ENCODE data around the gene ATP2A2. TPM values are rescaled to one million over a fixed set of nuclear protein-coding genes. Genes with fewer than 3 reads are reported as not detected.
A peak's percentile ranks its signal among the peaks of the same experiment; 100 is the strongest.

Gene ATP2A2
- total and polyA plus RNA-seq, 2 of the 8 experiments (the other 6 are each of a cell fraction or from before 2014, with no cell fraction given), result 86.1 to 271 TPM

GRCh38 chr12:110256780-110257431 lies 24.1 kb upstream of the ATP2A2 start:
- Histone ChIP-seq H3K14ac (ENCODE audit: insufficient read length) (no peak overlapping the region), H3K23me2 (ENCODE audit: low read depth, low read length) (no peaks in the 10 kb centered on the region), H3K9me3 (ENCODE audit: insufficient read depth in 2 of 2, low read depth in 1 of 2, low read length in 1 of 2) (no peaks in the 10 kb centered on the region), H2BK12ac (ENCODE audit: low read depth, low read length) (no peak overlapping the region), H3K79me1 (ENCODE audit: low read depth, low read length) (no peaks in the 10 kb centered on the region), H2BK20ac (ENCODE audit: low read length) (no peak overlapping the region), H2AK5ac (ENCODE audit: low read depth, low read length) (no peak overlapping the region), H4K20me1 (replicated peaks in 1 of 2; ENCODE audit: control insufficient read depth in 1 of 2, insufficient read depth in 2 of 2, low read length in 2 of 2) (no peaks in the 10 kb centered on the region), H3K27me3 (replicated peaks in 1 of 4; ENCODE audit: control insufficient read depth in 3 of 4, extremely low read depth in 1 of 4, insufficient read depth in 3 of 4, low read length in 3 of 4) (no peaks in the 10 kb centered on the region), H4K91ac (replicated peaks; ENCODE audit: insufficient read length, low read length) (no peak overlapping the region), H3K4me1 (replicated peaks in 1 of 4; ENCODE audit: control insufficient read depth in 3 of 4, insufficient read depth in 4 of 4, low read length in 3 of 4) (0 out of 7 replicates have a peak, but pooled peaks cover 0 to 2% (median 0%) of the 10 kb centered on the region in 4 experiments), H3K27ac (ENCODE audit: low read depth, low read length) (no peak overlapping the region), H2AFZ (ENCODE audit: low read length) (no peak overlapping the region), H3K9ac (replicated peaks in 1 of 4; ENCODE audit: extremely low read depth in 1 of 4, low read depth in 3 of 4, low read length in 3 of 4) (no peak overlapping the region), H3K18ac (ENCODE audit: extremely low read depth, low read length) (no peak overlapping the region), H3K4ac (replicated peaks; ENCODE audit: insufficient read length, low read depth, low read length) (no peak overlapping the region), H3K23ac (ENCODE audit: insufficient read length) (no peak overlapping the region), H3K4me3 (ENCODE audit: extremely low read depth in 1 of 4, insufficient read depth in 2 of 4, low read depth in 3 of 4, low read length in 4 of 4) (no peak overlapping the region), H2BK15ac (ENCODE audit: low read length) (0 out of 2 replicates have a peak overlapping the region, but pooled peaks have one; percentile 72), H4K5ac (ENCODE audit: insufficient read length, low read depth, low read length) (no peak overlapping the region), H2BK5ac (ENCODE audit: low read depth, low read length) (0 out of 2 replicates have a peak overlapping the region, but pooled peaks have one; percentile 28), H3K4me2 (ENCODE audit: insufficient read depth in 1 of 2, low read depth in 2 of 2, low read length in 2 of 2) (no peak overlapping the region), H4K8ac (ENCODE audit: extremely low read depth, insufficient read depth, low read length) (no peak overlapping the region), H3K79me2 (ENCODE audit: control insufficient read depth in 1 of 2, insufficient read depth in 2 of 2, low read length in 2 of 2) (no peaks in the 10 kb centered on the region), H2BK120ac (replicated peaks; ENCODE audit: low read depth, low read length) (no peak overlapping the region), H3K56ac (replicated peaks; ENCODE audit: insufficient read length, low read depth, low read length) (no peak overlapping the region), H3K36me3 (ENCODE audit: control insufficient read depth in 2 of 4, insufficient read depth in 4 of 4, low read length in 3 of 4) (no peaks in the 10 kb centered on the region)
- 85% methylated on average over 12 of the region's 12 CpGs; no CpG with 5 or more reads in 1 of the 2 experiments for WGBS, 2 experiments (ENCODE audit: extremely low coverage in 1 of 2, insufficient coverage in 1 of 2, insufficient read length in 1 of 2, insufficient replicate concordance in 2 of 2, low coverage in 1 of 2, low lambda C conversion rate in 2 of 2, missing lambda C conversion rate in 1 of 2)
- no peak for FAIRE-seq
- CTCF ChIA-PET (ENCODE audit: partially characterized antibody), result interaction anchor here (0.6 to 1.4 kb wide), 4 partner anchors 8 to 75 kb away, joined by 3 to 5 read pairs (median 4); no protein-coding TSS in a partner anchor
- no peak for DNase-seq (ENCODE audit: low read depth in 1 of 2, low spot score in 2 of 2)
- POLR2A ChIA-PET (ENCODE audit: partially characterized antibody), result interaction anchor here (1.4 kb wide), 2 partner anchors 10 to 25 kb away, joined by 3 to 4 read pairs; partner anchors contain the start of gene ATP2A2
- no peak for TF ChIP-seq SUZ12 (IDR thresholded peaks at IDR 0.05; ENCODE audit: low read length)
- TF ChIP-seq CHD2 (IDR thresholded peaks at IDR 0.05; ENCODE audit: low read length), result no peak
- no peak for TF ChIP-seq SRF (IDR thresholded peaks at IDR 0.05; ENCODE audit: low read depth, low read length)
- no peak for TF ChIP-seq NRF1 (IDR thresholded peaks at IDR 0.05; ENCODE audit: low read depth, low read length)
- TF ChIP-seq HDAC2 (IDR thresholded peaks at IDR 0.05; ENCODE audit: borderline replicate concordance in 1 of 2, low read depth in 2 of 2, low read length in 2 of 2), result no peak
- TF ChIP-seq SIRT6 (IDR thresholded peaks at IDR 0.05; ENCODE audit: low read length), result no peak
- TF ChIP-seq TAF7 (optimal IDR thresholded peaks at IDR 0.05; ENCODE audit: borderline replicate concordance, low read depth, low read length), result no peak
- no peak for TF ChIP-seq RXRA (IDR thresholded peaks at IDR 0.05; ENCODE audit: insufficient read depth, low read depth, low read length)
- TF ChIP-seq, protein P1, sequence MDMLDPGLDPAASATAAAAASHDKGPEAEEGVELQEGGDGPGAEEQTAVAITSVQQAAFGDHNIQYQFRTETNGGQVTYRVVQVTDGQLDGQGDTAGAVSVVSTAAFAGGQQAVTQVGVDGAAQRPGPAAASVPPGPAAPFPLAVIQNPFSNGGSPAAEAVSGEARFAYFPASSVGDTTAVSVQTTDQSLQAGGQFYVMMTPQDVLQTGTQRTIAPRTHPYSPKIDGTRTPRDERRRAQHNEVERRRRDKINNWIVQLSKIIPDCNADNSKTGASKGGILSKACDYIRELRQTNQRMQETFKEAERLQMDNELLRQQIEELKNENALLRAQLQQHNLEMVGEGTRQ (IDR thresholded peaks at IDR 0.05; ENCODE audit: low read length), result no peak
- no peak for TF ChIP-seq RNF2 (IDR thresholded peaks at IDR 0.05; ENCODE audit: borderline replicate concordance, low read depth, low read length, missing control alignments, poor library complexity, severe bottlenecking)
- TF ChIP-seq JUN (IDR thresholded peaks at IDR 0.05; ENCODE audit: low read depth, low read length), result no peak
